Activated CD4-positive, alpha-beta T cell treated with anti-CD3 and anti-CD28 coated beads, Interleukin-2, amount 10 ng/mL, durations not matched to agents 7 days and 5 days (primary cell): ENCODE data around the gene VIM. TPM values are rescaled to one million over a fixed set of nuclear protein-coding genes. Genes with fewer than 3 reads are reported as not detected.

Experiments used
- CTCF ChIA-PET: fragments of 350-600 bp; sonication (Branson Sonifier 250); formaldehyde crosslinking; loops from one replicate; lab custom pipeline; 2021; ENCODE audit warnings: antibody characterized with exemption; lab: Charles Lee
- POLR2A ChIA-PET: fragments of 350-600 bp; sonication (Branson Sonifier 250); formaldehyde crosslinking; loops from one replicate; lab custom pipeline; 2021; ENCODE audit warnings: antibody characterized with exemption; lab: Charles Lee
- DNase-seq: peaks from one replicate; pipeline ENCODE4 v3.0.0-alpha.2; 2020
- H3K27ac Mint-ChIP-seq: one replicate; pipeline ENCODE4 v1.8.0; 2021; ENCODE audit warnings: mild to moderate bottlenecking, moderate library complexity, mixed read lengths
- H3K27me3 Mint-ChIP-seq: one replicate; pipeline ENCODE4 v1.8.0; 2021; ENCODE audit warnings: mixed read lengths
- H3K36me3 Mint-ChIP-seq: one replicate; pipeline ENCODE4 v1.8.0; 2021; ENCODE audit warnings: low read depth, mixed read lengths
- H3K4me1 Mint-ChIP-seq: one replicate; pipeline ENCODE4 v1.8.0; 2021; ENCODE audit warnings: mixed read lengths
- H3K4me3 Mint-ChIP-seq: one replicate; pipeline ENCODE4 v1.8.0; 2021; ENCODE audit warnings: mild to moderate bottlenecking, moderate library complexity, mixed read lengths
- H3K9me3 Mint-ChIP-seq: one replicate; pipeline ENCODE4 v1.8.0; 2021; ENCODE audit warnings: mixed read lengths
- total RNA-seq, 2 experiments: library from RNA; stranded (reverse); gene quantifications; one replicate each; pipeline ENCODE4 v1.2.3, GENCODE V29; 2021

Gene VIM
- 1,000 to 10,000 TPM; 2,713 to 2,904 TPM for total RNA-seq

- H3K4me1 Mint-ChIP-seq: peaks cover 50% of the 10 kb centered on the region
- POLR2A ChIA-PET: interaction anchor here (0.9 to 2.2 kb wide), 4 partner anchors 9 to 37 kb away, joined by 3 to 20 read pairs (median 6); no protein-coding TSS in a partner anchor
- peaks cover 2% of the 10 kb centered on the region for H3K27me3 Mint-ChIP-seq
- peak within 1 kb of the TSS; percentile 100 for H3K27ac Mint-ChIP-seq
- H3K36me3 Mint-ChIP-seq: peaks cover 43% of the 10 kb centered on the region
- no peaks in the 10 kb centered on the region for H3K9me3 Mint-ChIP-seq
- H3K4me3 Mint-ChIP-seq: peak within 1 kb of the TSS; percentile 99
- DNase-seq: peak; percentile 88
- CTCF ChIA-PET: interaction anchor here (1.0 to 2.6 kb wide), 8 partner anchors 10 to 337 kb away, joined by 3 to 13 read pairs (median 6); no protein-coding TSS in a partner anchor
Measured at GRCh38 chr10:17228091-17229015, at the start of gene VIM. TSS of gene VIM (plus strand) at chr10:17228241. CDS start at chr10:17229423, 1,182 bp downstream.

- Mint-ChIP-seq H3K4me1 (peaks cover 19% of the 10 kb centered on the region), H3K27me3 (no peaks in the 10 kb centered on the region)
- CTCF ChIA-PET: no interaction called here
Measured at GRCh38 chr10:17179002-17179401, 49.0 kb upstream of the VIM start.

GRCh38 chr10:17181110-17181509 is 46.9 kb upstream of the VIM start:
- CTCF ChIA-PET: interaction anchor here (0.6 kb wide), 1 partner anchor 137 kb away, joined by 3 read pairs; no protein-coding TSS in a partner anchor
- Mint-ChIP-seq H3K4me3 (no peak overlapping the region), H3K27me3 (no peaks in the 10 kb centered on the region), H3K9me3 (no peaks in the 10 kb centered on the region), H3K4me1 (peaks cover 6% of the 10 kb centered on the region), H3K27ac (no peak overlapping the region), H3K36me3 (peaks cover under 1% of the 10 kb centered on the region)
- DNase-seq: no peak
- POLR2A ChIA-PET: no interaction called here

More at GRCh38 chr10:17179002-17179401, 49.0 kb upstream of the VIM start:
- H3K36me3 Mint-ChIP-seq: peaks cover 4% of the 10 kb centered on the region
- POLR2A ChIA-PET: no interaction called here
- H3K27ac Mint-ChIP-seq: no peak overlapping the region
- H3K4me3 Mint-ChIP-seq: no peak overlapping the region
- DNase-seq: no peak
- H3K9me3 Mint-ChIP-seq: no peaks in the 10 kb centered on the region

- no peak overlapping the region for H3K27ac Mint-ChIP-seq
- peaks cover 2% of the 10 kb centered on the region for H3K4me1 Mint-ChIP-seq
- no peaks in the 10 kb centered on the region for H3K9me3 Mint-ChIP-seq
- ChIA-PET CTCF (no interaction called here), POLR2A (no interaction called here)
- DNase-seq: no peak
- H3K36me3 Mint-ChIP-seq: peaks cover 2% of the 10 kb centered on the region
- no peak overlapping the region for H3K4me3 Mint-ChIP-seq
- no peaks in the 10 kb centered on the region for H3K27me3 Mint-ChIP-seq
Measured at GRCh38 chr10:17181751-17182150, 46.3 kb upstream of the VIM start.

- H3K36me3 Mint-ChIP-seq: peaks cover 2% of the 10 kb centered on the region
- peaks cover 1% of the 10 kb centered on the region for H3K4me1 Mint-ChIP-seq
- CTCF ChIA-PET: interaction anchor here (0.5 to 1.3 kb wide), 2 partner anchors 18 to 125 kb away, joined by 3 to 4 read pairs; partner anchors contain the start of gene TRDMT1
- H3K27ac Mint-ChIP-seq: no peak overlapping the region
- no peak for DNase-seq
- H3K27me3 Mint-ChIP-seq: no peaks in the 10 kb centered on the region
- no peaks in the 10 kb centered on the region for H3K9me3 Mint-ChIP-seq
- H3K4me3 Mint-ChIP-seq: no peak overlapping the region
- POLR2A ChIA-PET: no interaction called here
Measured at GRCh38 chr10:17183110-17183509, 44.9 kb upstream of the VIM start.

GRCh38 chr10:17185873-17186272 is 42.2 kb upstream of the VIM start:
- ChIA-PET POLR2A (no interaction called here), CTCF (no interaction called here)
- Mint-ChIP-seq H3K4me1 (peaks cover 1% of the 10 kb centered on the region), H3K27me3 (no peaks in the 10 kb centered on the region), H3K36me3 (peaks cover 2% of the 10 kb centered on the region), H3K4me3 (no peak overlapping the region), H3K27ac (no peak overlapping the region), H3K9me3 (no peaks in the 10 kb centered on the region)
- no peak for DNase-seq

GRCh38 chr10:17188644-17189172 is 39.3 kb upstream of the VIM start:
- H3K9me3 Mint-ChIP-seq: no peaks in the 10 kb centered on the region
- no peaks in the 10 kb centered on the region for H3K27me3 Mint-ChIP-seq
- ChIA-PET POLR2A (no interaction called here), CTCF (no interaction called here)
- H3K4me3 Mint-ChIP-seq: no peak overlapping the region
- no peaks in the 10 kb centered on the region for H3K4me1 Mint-ChIP-seq
- H3K36me3 Mint-ChIP-seq: peaks cover 2% of the 10 kb centered on the region
- no peak for DNase-seq
- no peak overlapping the region for H3K27ac Mint-ChIP-seq

GRCh38 chr10:17190602-17191001 is 37.4 kb upstream of the VIM start:
- H3K9me3 Mint-ChIP-seq: peaks cover 9% of the 10 kb centered on the region
- no peak for DNase-seq
- H3K27me3 Mint-ChIP-seq: no peaks in the 10 kb centered on the region
- H3K4me3 Mint-ChIP-seq: no peak overlapping the region
- H3K4me1 Mint-ChIP-seq: peaks cover 2% of the 10 kb centered on the region
- POLR2A ChIA-PET: interaction anchor here (0.6 kb wide), 1 partner anchor 44 kb away, joined by 3 read pairs; no protein-coding TSS in a partner anchor
- CTCF ChIA-PET: no interaction called here
- H3K36me3 Mint-ChIP-seq: peaks cover 6% of the 10 kb centered on the region
- H3K27ac Mint-ChIP-seq: no peak overlapping the region

GRCh38 chr10:17195083-17195482 is 33.0 kb upstream of the VIM start:
- CTCF ChIA-PET: interaction anchor here (0.9 kb wide), 1 partner anchor 25 kb away, joined by 3 read pairs; no protein-coding TSS in a partner anchor

GRCh38 chr10:17196045-17196444 is 32.0 kb upstream of the VIM start:
- no peak for DNase-seq
- Mint-ChIP-seq H3K4me3 (no peak overlapping the region), H3K36me3 (peaks cover 8% of the 10 kb centered on the region), H3K9me3 (peaks cover 9% of the 10 kb centered on the region), H3K27ac (no peak overlapping the region), H3K27me3 (no peaks in the 10 kb centered on the region), H3K4me1 (peaks cover 25% of the 10 kb centered on the region)
- CTCF ChIA-PET: interaction anchor here (0.7 to 2.0 kb wide), 3 partner anchors 10 to 117 kb away, joined by 3 to 7 read pairs (median 3); no protein-coding TSS in a partner anchor
- POLR2A ChIA-PET: no interaction called here

More at GRCh38 chr10:17195083-17195482, 33.0 kb upstream of the VIM start:
- H3K4me3 Mint-ChIP-seq: no peak overlapping the region
- H3K36me3 Mint-ChIP-seq: peaks cover 8% of the 10 kb centered on the region
- H3K27me3 Mint-ChIP-seq: no peaks in the 10 kb centered on the region
- H3K9me3 Mint-ChIP-seq: peaks cover 9% of the 10 kb centered on the region
- no peak overlapping the region for H3K27ac Mint-ChIP-seq
- H3K4me1 Mint-ChIP-seq: peaks cover 18% of the 10 kb centered on the region
- POLR2A ChIA-PET: interaction anchor here (0.6 kb wide), 1 partner anchor 11 kb away, joined by 3 read pairs; no protein-coding TSS in a partner anchor
- DNase-seq: no peak

- POLR2A ChIA-PET: no interaction called here
Measured at GRCh38 chr10:17196573-17196972, 31.5 kb upstream of the VIM start.

GRCh38 chr10:17199351-17199804 is 28.7 kb upstream of the VIM start:
- Mint-ChIP-seq H3K4me3 (peak overlapping the region; percentile 52), H3K4me1 (peaks cover 49% of the 10 kb centered on the region), H3K27me3 (no peaks in the 10 kb centered on the region), H3K27ac (no peak overlapping the region), H3K36me3 (peaks cover 5% of the 10 kb centered on the region), H3K9me3 (peaks cover 6% of the 10 kb centered on the region)
- CTCF ChIA-PET: interaction anchor here (1.0 to 2.8 kb wide), 2 partner anchors 21 to 31 kb away, joined by 4 to 10 read pairs; no protein-coding TSS in a partner anchor
- POLR2A ChIA-PET: no interaction called here
- no peak for DNase-seq

More at GRCh38 chr10:17196573-17196972, 31.5 kb upstream of the VIM start:
- H3K27me3 Mint-ChIP-seq: no peaks in the 10 kb centered on the region
- CTCF ChIA-PET: interaction anchor here (0.8 to 2.0 kb wide), 2 partner anchors 15 to 34 kb away, joined by 3 to 7 read pairs; no protein-coding TSS in a partner anchor
- no peak for DNase-seq
- peaks cover 8% of the 10 kb centered on the region for H3K36me3 Mint-ChIP-seq
- H3K4me1 Mint-ChIP-seq: peaks cover 30% of the 10 kb centered on the region
- peaks cover 9% of the 10 kb centered on the region for H3K9me3 Mint-ChIP-seq
- no peak overlapping the region for H3K4me3 Mint-ChIP-seq
- H3K27ac Mint-ChIP-seq: no peak overlapping the region
